22Rv1 (cell line): ENCODE results near the gene LRRC73.

Experiments used
- ZFX ChIP-seq: fragments of 450-650 bp; IDR thresholded peaks from 2 replicates; pipeline ENCODE4 v1.6.1; 2017; ENCODE audit warnings: antibody characterized with exemption, borderline replicate concordance
- TF ChIP-seq, protein P1 (sequence below): fragments of 450-650 bp; IDR thresholded peaks from 2 replicates; pipeline ENCODE4 v1.5.1; 2017; ENCODE audit warnings: mild to moderate bottlenecking

DNA sequence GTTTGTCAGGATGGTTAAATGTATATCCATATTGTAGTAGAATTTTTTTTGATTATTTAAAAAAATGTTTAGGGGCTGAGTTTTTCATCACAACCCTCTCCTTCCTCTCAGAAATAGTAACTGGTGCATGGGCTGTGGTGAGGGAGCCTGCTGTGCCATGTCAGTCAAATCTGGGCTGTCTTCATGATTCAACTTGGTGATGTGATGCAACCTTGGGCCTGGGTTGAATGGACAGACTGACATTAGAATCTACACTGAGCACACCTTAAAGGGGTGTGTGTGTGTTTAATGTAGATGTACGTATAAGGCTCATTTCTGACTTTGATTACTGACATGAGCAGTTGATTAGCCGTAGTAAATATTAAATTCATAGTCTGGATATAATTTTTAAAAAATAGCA is 29.1 kb downstream of the LRRC73 start:
- TF ChIP-seq, protein P1, sequence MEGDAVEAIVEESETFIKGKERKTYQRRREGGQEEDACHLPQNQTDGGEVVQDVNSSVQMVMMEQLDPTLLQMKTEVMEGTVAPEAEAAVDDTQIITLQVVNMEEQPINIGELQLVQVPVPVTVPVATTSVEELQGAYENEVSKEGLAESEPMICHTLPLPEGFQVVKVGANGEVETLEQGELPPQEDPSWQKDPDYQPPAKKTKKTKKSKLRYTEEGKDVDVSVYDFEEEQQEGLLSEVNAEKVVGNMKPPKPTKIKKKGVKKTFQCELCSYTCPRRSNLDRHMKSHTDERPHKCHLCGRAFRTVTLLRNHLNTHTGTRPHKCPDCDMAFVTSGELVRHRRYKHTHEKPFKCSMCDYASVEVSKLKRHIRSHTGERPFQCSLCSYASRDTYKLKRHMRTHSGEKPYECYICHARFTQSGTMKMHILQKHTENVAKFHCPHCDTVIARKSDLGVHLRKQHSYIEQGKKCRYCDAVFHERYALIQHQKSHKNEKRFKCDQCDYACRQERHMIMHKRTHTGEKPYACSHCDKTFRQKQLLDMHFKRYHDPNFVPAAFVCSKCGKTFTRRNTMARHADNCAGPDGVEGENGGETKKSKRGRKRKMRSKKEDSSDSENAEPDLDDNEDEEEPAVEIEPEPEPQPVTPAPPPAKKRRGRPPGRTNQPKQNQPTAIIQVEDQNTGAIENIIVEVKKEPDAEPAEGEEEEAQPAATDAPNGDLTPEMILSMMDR: no peak
- TF ChIP-seq ZFX: no peak
